Gastroesophageal sphincter (tissue), 3 donors: ENCODE measurements around the gene PKIG.

ENCODE experiments used
- CTCF ChIP-seq, 4 experiments: fragments of 200-600 bp in 2 of 4; fragments of 450-650 bp in 2 of 4; sonication (generic) in 1 of 4; IDR thresholded peaks; one replicate each; pipeline ENCODE4 v1.5.1; 2017 to 2019; ENCODE audit warnings: antibody characterized with exemption in 4 of 4, mild to moderate bottlenecking in 2 of 4, moderate library complexity in 2 of 4
- POLR2A ChIP-seq, 2 donors: fragments of 450-650 bp; IDR thresholded peaks; one replicate each; pipeline ENCODE4 v1.6.1; 2017; ENCODE audit warnings: antibody characterized with exemption in 2 of 2, mild to moderate bottlenecking in 2 of 2, moderate library complexity in 1 of 2
- POLR2AphosphoS5 ChIP-seq: sonication (generic); formaldehyde crosslinking; IDR thresholded peaks from one replicate; pipeline ENCODE4 v1.6.1; 2017; ENCODE audit warnings: antibody characterized with exemption

DNA sequence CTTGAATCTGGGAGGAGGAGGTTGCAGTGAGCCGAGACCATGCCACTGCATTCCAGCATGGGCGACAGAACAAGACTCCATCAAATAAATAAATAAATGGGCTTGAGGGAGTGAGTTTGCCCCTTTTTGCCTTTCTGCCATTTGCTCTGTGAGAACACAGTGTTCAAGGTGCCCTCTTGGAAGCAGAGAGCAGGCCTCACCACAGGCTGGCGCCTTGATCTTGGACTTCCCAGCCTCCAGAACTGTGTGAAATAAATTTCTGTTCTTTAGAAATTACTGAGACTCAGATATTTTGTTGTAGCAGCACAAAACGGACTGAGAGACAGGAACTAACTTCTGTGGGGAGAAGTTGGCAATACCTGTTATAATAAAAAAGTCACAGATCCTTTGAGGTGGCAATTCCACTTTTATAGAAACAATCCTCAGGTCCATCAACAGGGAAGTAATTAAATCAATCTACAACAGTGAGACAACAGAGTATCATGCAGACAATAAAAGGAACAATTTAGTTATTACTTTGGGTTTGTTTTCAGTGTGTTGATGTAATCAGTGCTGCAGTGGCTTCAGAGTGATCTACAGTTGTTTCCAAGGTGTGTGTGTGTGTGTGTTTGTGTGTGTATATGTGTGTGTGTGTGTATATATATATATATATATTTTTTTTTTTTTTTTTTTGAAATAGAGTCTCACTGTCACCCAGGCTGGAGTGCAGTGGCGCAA is 24.5 kb downstream of the PKIG start:
- no peak for TF ChIP-seq CTCF (IDR thresholded peaks at IDR 0.05)
- TF ChIP-seq POLR2A (IDR thresholded peaks at IDR 0.05): no peak
- TF ChIP-seq POLR2AphosphoS5: no peak
